Measurements from ENCODE around the gene ZG16.

Gene ZG16

GRCh38 chr16:29811170-29811895 is 33.3 kb downstream of the ZG16 start:
- DNase-seq: peak; percentile 45

DNA sequence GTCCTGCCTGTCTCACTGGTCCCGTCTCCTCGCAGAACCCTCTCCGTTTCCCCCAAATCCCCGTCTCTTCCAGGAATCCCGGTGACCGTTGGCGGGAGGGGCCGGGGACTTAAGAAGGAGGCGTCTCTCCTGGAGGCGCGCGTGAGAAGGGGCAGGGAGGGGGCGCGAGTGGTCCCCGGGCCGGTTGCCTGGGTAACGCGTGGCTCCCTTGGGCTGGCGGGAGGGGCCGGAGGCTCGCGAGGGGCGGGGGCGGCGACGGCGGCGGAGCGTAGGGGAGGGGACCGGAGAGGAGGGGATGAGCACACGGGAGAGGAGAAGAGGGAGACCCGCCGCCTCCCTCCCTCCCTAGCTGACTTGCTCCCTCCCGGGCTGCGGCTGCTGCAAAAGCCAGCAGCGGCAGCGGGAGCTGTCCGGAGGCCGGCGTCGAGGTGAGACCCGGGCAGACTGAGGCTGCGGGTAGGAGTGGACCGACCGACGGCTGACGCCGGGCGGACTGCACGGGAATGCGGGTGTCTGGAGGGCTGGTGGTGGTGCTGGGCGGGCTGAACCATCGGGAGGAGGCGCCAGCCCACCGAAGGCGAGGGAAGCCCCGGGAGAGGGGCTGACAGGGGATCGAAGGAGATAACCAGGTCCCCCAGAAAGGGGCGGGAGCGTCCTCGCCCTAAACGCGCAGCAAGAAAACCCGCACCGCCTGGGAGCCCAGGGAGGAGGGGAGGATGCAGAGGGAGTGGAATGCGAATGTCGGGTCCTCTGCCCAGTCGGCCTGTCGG is 34.0 kb downstream of the ZG16 start, which contains the start of gene PRRT2:
TSS of gene PRRT2 (plus strand) at position 298 of the 770 bp plus-strand sequence. CDS start 862 bp downstream, outside the sequence.
- peak; percentile 17 for DNase-seq

DNA sequence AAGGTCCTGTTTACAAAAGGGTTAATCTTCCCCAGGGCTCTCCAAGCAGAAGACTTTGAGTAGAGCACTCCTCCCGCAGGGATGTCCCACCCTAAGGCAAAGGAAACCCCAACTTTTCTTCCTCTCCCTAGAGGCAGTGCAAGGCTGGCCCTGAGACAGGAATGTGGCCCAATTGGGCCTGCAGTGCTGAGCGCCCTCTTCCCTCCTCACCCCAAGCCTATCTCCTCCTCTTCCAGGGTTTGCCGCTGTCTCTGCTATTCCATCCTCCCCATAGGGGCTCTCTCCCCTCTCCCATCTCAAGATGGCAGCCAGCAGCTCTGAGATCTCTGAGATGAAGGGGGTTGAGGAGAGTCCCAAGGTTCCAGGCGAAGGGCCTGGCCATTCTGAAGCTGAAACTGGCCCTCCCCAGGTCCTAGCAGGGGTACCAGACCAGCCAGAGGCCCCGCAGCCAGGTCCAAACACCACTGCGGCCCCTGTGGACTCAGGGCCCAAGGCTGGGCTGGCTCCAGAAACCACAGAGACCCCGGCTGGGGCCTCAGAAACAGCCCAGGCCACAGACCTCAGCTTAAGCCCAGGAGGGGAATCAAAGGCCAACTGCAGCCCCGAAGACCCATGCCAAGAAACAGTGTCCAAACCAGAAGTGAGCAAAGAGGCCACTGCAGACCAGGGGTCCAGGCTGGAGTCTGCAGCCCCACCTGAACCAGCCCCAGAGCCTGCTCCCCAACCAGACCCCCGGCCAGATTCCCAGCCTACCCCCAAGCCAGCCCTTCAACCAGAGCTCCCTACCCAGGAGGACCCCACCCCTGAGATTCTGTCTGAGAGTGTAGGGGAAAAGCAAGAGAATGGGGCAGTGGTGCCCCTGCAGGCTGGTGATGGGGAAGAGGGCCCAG is 34.9 kb downstream of the ZG16 start:
- DNase-seq: no peak

DNA sequence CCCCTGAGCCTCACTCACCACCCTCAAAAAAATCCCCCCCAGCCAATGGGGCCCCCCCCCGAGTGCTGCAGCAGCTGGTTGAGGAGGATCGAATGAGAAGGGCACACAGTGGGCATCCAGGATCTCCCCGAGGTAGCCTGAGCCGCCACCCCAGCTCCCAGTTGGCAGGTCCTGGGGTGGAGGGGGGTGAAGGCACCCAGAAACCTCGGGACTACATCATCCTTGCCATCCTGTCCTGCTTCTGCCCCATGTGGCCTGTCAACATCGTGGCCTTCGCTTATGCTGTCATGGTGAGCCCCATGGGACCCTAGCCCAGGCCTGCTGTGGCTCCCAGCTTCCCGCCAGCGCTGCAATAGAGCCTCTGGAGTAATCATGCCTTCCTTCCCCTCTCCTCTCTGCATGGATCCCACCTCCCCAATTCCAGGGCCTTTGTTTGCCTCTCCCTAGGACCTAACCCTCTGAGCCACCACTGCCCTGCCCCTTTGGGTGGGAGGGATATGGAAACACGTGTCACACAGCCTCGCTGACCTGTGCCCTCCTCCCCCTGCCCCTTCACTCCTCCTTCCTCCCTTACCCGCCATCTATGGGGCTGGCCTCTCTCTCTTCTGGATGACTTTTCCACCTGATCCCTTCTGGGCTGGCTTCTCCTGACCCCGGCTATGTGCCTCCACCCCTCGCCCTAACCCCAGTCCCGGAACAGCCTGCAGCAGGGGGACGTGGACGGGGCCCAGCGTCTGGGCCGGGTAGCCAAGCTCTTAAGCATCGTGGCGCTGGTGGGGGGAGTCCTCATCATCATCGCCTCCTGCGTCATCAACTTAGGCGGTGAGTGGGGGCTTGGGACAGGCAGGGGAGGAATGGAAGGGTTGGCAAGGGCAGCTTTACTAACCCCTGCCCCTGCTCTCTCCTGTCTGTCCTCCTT is 35.8 kb downstream of the ZG16 start:
- DNase-seq: no peak

GRCh38 chr16:29814592-29814991 is 36.5 kb downstream of the ZG16 start:
- DNase-seq: no peak

DNA sequence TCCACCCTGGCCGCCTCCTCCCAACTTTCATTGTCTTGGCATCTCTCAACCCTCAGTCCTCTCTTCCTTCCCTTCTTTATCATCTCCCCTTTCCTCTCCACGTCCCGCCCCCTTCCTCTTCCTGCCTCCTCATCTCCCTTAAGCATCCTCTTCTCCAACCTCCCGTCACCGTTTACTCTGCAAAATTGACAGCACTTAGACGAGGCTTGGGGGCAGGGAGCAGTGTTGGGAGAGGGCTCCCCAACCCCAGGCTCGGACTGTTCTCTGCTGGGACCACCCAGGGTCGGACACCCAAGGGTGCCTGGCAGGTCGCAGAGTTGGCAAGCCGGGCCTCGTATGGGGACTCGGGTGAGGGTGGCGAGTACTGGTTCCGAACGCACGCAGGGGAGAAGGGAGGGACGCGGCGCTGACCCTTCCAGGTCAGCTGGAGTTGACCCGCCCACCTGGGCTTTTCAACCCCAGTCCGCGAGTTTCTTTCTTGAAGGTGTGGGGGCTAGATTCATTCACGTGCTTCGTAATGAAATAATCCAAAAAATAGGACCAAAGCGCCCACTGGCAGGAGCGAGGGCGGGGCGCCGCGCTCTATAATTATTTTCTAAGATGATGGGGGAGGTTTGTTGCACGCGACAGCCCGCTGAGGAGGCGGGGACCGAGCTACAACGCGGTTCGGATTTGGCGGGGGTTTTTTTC is 37.1 kb downstream of the ZG16 start:
- no peak for DNase-seq

GRCh38 chr16:29815793-29816693 is 38.0 kb downstream of the ZG16 start, which contains the start of gene PAGR1:
Gene PAGR1, plus strand, starts transcription at chr16:29816152. Its CDS starts 374 bp downstream, at chr16:29816526.
- peak; percentile 94 for DNase-seq

GRCh38 chr16:29816694-29817441 is 38.8 kb downstream of the ZG16 start:
- no peak for DNase-seq

DNA sequence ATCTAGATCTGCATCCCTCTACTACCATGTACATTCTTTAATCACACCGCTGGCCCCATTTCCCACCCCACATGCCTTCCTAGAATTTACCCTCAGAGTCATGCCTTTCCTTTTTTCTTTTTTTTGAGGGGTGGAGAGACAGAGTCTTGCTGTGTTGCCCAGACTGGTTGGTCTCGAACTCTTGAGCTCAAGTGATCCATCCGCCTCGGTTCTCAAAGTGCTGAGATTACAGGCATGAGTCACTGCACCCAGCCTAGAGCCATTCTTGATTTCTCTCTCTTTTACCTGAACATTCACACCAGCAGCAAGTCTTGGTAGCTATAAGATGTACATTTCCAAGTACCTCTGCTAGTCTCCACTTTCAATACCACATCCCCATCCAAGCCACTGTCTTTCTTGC is 40.0 kb downstream of the ZG16 start:
- no peak for DNase-seq

- no peak for DNase-seq
Measured at GRCh38 chr16:29819506-29819905, 41.5 kb downstream of the ZG16 start.

DNA sequence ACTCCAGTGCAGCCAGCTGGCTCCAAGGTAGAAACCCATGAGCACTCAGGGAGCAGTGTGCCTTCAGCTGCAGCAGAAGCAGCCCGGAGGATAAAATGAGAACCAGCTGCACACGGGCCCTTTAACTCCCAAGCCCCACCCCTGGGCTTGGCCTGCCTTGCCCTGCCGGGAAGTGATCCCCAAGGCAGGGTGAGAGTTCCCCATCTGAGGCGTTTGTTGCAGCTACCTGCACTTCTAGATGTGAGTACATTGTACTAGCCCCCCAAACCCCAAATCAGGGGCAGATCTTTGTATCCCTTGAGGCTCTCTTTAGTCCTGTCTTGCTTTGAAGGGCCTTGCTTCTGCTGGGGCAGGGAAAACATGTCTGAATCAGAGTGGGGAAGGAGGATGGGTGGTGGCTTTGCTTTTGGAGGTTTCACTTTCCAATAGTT is 42.2 kb downstream of the ZG16 start, which contains the start of gene MVP:
TSS of gene MVP (plus strand) at position 192 of the 431 bp plus-strand sequence. CDS start 10,088 bp downstream, outside the sequence.
- DNase-seq: no peak

- DNase-seq: no peak
Measured at GRCh38 chr16:29820730-29821642, 42.9 kb downstream of the ZG16 start.

DNA sequence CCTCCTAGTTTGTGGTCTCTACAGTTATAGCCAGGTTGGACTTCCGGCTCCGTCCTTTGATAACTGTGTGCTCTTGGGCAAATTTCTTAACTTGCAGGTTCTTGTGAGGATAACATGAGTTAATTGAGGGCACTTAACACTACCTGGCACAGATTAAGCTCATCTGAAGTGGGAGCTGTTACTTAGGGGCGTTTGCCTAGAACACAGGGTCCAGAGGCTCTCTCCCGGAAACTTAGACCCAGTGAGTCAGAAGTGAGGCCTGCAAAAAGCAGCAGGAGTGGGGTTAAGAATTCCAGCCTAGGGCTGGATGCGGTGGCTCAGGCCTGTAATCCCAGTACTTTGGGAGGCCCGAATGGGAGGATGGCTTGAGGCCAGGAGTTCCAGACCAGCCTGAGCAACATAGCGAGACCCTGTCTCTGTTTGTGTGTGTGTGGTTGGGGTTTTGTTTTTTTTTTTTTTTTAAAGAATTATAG is 43.6 kb downstream of the ZG16 start:
- DNase-seq: no peak

GRCh38 chr16:29824589-29825144 is 46.6 kb downstream of the ZG16 start:
- DNase-seq: no peak

GRCh38 chr16:29825145-29826044 is 47.3 kb downstream of the ZG16 start:
- no peak for DNase-seq

GRCh38 chr16:29826342-29826695 is 48.3 kb downstream of the ZG16 start:
- no peak for DNase-seq

DNA sequence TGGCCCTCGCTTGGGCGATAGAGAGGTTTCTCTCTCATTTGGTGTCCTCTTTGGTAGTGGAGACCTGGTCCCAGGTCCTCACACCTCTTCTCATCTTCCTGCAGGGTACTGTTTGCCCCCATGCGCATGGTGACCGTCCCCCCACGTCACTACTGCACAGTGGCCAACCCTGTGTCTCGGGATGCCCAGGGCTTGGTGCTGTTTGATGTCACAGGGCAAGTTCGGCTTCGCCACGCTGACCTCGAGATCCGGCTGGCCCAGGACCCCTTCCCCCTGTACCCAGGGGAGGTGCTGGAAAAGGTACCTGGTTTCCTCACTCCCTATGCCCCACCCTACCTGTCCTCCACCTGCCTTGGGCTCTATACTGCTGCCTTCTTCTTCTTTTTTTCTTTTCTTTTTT is 52.7 kb downstream of the ZG16 start:
- no peak for DNase-seq

Measured in NCI-H1417 treated with DMSO at 0.1 percent for 48 hours (cell line).